Activated CD8-positive, alpha-beta T cell treated with anti-CD3 and anti-CD28 coated beads for 36 hours (primary cell): Measurements from ENCODE around the gene AHNAK2. TPM values are rescaled to one million over a fixed set of nuclear protein-coding genes. Genes with fewer than 3 reads are reported as not detected.
"Not testable (repeated sequence)": the region's sequence is repeated elsewhere in the genome, so short reads cannot be mapped to it uniquely, and the experiment has no call there.

ENCODE experiments used
- ATAC-seq: fragments of 200-7000 bp; cut with Tn5 transposase; one replicate; pipeline ENCODE4 v1.10.0; 2021; ENCODE audit warnings: mild to moderate bottlenecking, moderate library complexity
- CTCF ChIA-PET: fragments of 350-600 bp; sonication (Branson Sonifier 250); formaldehyde crosslinking; loops from one replicate; lab custom pipeline; 2021; ENCODE audit warnings: antibody characterized with exemption; lab: Charles Lee
- POLR2A ChIA-PET: fragments of 350-600 bp; sonication (Branson Sonifier 250); formaldehyde crosslinking; loops from one replicate; lab custom pipeline; 2021; ENCODE audit warnings: antibody characterized with exemption; lab: Charles Lee
- DNase-seq: peaks from one replicate; pipeline ENCODE4 v3.0.0-alpha.2; 2020
- H3K27ac Mint-ChIP-seq: one replicate; pipeline ENCODE4 v1.8.0; 2021; ENCODE audit warnings: mild to moderate bottlenecking, mixed read lengths
- H3K27me3 Mint-ChIP-seq: one replicate; pipeline ENCODE4 v1.8.0; 2021; ENCODE audit warnings: mixed read lengths
- H3K36me3 Mint-ChIP-seq: one replicate; pipeline ENCODE4 v1.8.0; 2021; ENCODE audit warnings: low read depth, mixed read lengths
- H3K4me1 Mint-ChIP-seq: one replicate; pipeline ENCODE4 v1.8.0; 2021; ENCODE audit warnings: low read depth, mixed read lengths
- H3K4me3 Mint-ChIP-seq: one replicate; pipeline ENCODE4 v1.8.0; 2021; ENCODE audit warnings: mild to moderate bottlenecking, moderate library complexity, mixed read lengths
- H3K9me3 Mint-ChIP-seq: one replicate; pipeline ENCODE4 v1.8.0; 2021; ENCODE audit warnings: mixed read lengths
- intact Hi-C: fragments of 100-400 bp; cut with micrococcal nuclease; formaldehyde crosslinking; loops from one replicate; pipeline ENCODE4 v1.10.0; 2022
- total RNA-seq, 2 experiments: library from RNA; stranded (reverse); gene quantifications; one replicate each; pipeline ENCODE4 v1.2.3, GENCODE V29; 2021
- TF ChIP-seq, protein P1 (sequence below): fragments of 200-600 bp; IDR thresholded peaks from one replicate; pipeline ENCODE4 v1.8.0; 2022; ENCODE audit warnings: antibody characterized with exemption, mild to moderate bottlenecking

The AHNAK2 gene
- total RNA-seq, 2 experiments from 2014 or later: 0.02 TPM; not detected in 1

DNA sequence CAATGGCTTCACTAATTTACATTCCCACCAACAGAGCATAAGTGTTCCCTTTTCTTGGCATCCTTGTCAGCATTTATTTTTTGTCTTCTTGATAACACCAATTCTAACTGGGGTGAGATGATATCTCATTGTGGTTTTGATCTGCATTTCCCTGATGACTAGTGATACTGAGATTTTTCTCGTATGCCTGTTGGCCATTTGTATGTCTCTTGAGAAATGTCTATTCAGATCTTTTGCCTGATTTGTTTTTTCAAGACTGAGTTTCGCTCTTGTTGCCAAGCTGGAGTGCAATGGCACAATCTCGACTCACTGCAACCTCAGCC is 58.2 kb downstream of the AHNAK2 start:
- Mint-ChIP-seq H3K9me3 (no peaks in the 10 kb centered on the region), H3K27me3 (no peaks in the 10 kb centered on the region), H3K36me3 (no peaks in the 10 kb centered on the region), H3K4me3 (no peak overlapping the region), H3K27ac (no peak overlapping the region), H3K4me1 (no peaks in the 10 kb centered on the region)
- ATAC-seq (no peak), DNase-seq (no peak)
- POLR2A ChIA-PET: no interaction called here
- CTCF ChIA-PET: no interaction called here
- TF ChIP-seq, protein P1, sequence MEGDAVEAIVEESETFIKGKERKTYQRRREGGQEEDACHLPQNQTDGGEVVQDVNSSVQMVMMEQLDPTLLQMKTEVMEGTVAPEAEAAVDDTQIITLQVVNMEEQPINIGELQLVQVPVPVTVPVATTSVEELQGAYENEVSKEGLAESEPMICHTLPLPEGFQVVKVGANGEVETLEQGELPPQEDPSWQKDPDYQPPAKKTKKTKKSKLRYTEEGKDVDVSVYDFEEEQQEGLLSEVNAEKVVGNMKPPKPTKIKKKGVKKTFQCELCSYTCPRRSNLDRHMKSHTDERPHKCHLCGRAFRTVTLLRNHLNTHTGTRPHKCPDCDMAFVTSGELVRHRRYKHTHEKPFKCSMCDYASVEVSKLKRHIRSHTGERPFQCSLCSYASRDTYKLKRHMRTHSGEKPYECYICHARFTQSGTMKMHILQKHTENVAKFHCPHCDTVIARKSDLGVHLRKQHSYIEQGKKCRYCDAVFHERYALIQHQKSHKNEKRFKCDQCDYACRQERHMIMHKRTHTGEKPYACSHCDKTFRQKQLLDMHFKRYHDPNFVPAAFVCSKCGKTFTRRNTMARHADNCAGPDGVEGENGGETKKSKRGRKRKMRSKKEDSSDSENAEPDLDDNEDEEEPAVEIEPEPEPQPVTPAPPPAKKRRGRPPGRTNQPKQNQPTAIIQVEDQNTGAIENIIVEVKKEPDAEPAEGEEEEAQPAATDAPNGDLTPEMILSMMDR: no peak
- intact Hi-C loops: no loop called here

DNA sequence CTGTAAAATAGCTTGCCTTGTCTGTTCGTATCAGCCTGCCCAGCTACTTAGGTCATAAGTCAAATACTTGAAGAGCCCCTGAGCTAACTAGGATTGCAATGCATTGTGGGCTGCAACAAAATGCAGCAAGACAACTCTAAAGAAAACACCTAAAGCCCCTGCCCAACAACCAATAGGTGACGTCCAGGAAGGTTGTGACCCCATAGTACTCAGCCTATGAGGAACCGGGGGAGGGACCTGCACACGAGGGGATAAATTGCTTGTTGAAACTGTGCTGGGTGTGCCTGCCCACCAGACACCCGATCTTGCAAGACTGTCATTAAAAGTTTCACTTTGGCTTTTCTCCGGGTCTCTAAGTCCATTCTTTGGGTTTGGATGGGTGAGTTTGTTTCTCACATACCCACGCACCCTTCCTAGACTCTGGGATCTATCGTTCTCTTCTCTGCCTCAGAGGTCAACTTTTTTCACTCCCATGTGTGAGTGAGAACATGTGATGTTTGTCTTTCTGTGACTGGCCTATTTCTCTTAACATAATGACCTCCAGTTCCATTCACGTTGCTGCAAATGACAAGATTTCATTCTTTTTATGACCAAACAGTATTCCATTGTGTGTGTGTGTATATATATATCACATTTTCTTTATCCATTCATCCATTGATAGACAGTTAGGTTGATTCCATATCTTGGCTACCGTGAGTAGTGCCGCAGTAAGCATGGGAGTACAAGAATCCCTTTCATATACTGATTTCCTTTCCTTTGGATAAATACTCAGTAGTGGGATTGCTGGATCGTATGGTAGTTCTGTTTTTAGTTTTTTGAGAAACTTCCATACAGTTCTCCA is 58.8 kb downstream of the AHNAK2 start:
- intact Hi-C loops, H3K4me1 Mint-ChIP-seq: not testable (repeated sequence)

DNA sequence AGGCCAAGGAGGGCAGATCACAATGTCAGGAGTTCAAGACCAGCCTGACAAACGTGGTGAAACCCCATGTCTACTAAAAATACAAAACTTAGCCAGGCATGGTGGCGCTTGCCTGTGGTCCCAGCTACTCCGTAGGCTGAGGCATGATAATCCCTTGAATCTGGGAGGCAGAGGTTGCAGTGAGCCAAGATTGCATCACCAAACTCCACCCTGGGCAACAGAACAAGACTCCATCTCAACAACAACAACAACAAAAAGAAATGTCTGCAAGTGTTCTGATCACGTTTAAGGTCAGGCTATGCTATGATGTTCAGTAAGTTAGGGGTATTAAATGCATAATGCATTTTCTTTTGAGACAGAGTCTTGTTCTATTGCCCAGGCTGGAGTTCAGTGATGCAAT is 60.2 kb downstream of the AHNAK2 start:
- Mint-ChIP-seq H3K27ac (no peak overlapping the region), H3K9me3 (no peaks in the 10 kb centered on the region), H3K4me3 (no peak overlapping the region), H3K27me3 (peaks cover 4% of the 10 kb centered on the region), H3K36me3 (no peaks in the 10 kb centered on the region), H3K4me1 (no peaks in the 10 kb centered on the region)
- POLR2A ChIA-PET: interaction anchor here (0.6 kb wide), 1 partner anchor 1018 kb away, joined by 3 read pairs; no protein-coding TSS in a partner anchor
- intact Hi-C loops: no loop called here
- DNase-seq (no peak), ATAC-seq (no peak)
- CTCF ChIA-PET: interaction anchor here (1.1 kb wide), 1 partner anchor 128 kb away, joined by 3 read pairs; no protein-coding TSS in a partner anchor
- TF ChIP-seq, protein P1: no peak

More for the DNA sequence above, 58.8 kb downstream of the AHNAK2 start:
- H3K4me3 Mint-ChIP-seq, H3K27ac Mint-ChIP-seq, POLR2A ChIA-PET, H3K36me3 Mint-ChIP-seq, H3K9me3 Mint-ChIP-seq, H3K27me3 Mint-ChIP-seq, DNase-seq, ATAC-seq: not testable (repeated sequence)
- CTCF ChIA-PET: interaction anchor here (1.1 kb wide), 1 partner anchor 126 kb away, joined by 3 read pairs; no protein-coding TSS in a partner anchor

DNA sequence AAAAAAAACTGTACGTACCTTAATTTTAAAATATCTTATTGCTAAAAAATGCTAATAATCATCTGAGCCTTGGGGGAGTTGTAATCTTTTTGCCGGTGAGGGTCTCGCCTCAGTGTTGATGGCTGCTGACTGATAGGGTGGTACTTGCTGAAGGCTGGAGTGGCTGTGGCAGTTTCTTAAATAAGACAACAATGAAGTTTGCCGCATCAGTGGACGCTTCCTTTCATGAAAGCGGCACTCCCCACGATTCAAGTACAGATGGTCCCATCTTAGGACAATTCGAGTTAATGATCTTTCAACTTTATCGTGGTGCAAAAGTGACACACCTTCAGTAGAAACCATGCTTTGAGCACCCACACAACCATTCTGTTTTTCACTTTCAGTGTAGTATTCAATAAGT is 61.1 kb downstream of the AHNAK2 start:
- intact Hi-C loops: no loop called here
- no peaks in the 10 kb centered on the region for H3K36me3 Mint-ChIP-seq
- DNase-seq (no peak), ATAC-seq (no peak)
- peaks cover 4% of the 10 kb centered on the region for H3K27me3 Mint-ChIP-seq
- POLR2A ChIA-PET: interaction anchor here (1.5 kb wide), 1 partner anchor 9 kb away, joined by 3 read pairs; no protein-coding TSS in a partner anchor
- H3K27ac Mint-ChIP-seq: no peak overlapping the region
- no peaks in the 10 kb centered on the region for H3K4me1 Mint-ChIP-seq
- H3K4me3 Mint-ChIP-seq: no peak overlapping the region
- CTCF ChIA-PET: interaction anchor here (0.8 to 1.5 kb wide), 2 partner anchors 20 to 126 kb away, joined by 4 read pairs; no protein-coding TSS in a partner anchor
- H3K9me3 Mint-ChIP-seq: peaks cover 1% of the 10 kb centered on the region
- TF ChIP-seq, protein P1: no peak

DNA sequence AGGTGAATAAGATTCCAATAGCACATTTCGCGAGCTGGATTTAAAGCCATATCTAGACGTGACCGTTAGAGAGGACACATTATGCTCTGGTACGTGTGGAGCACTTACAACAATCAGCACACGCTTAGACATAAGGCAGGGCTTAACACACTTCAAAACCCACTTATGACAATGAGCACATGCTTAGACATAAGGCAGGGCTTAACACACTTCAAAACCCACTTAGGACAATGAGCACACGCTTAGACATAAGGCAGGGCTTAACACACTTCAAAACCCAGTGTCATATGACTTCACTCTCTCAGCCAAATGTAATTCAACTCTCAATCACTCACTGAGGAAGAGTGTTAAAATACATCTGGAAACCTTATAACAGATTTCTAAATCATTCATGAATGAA is 64.7 kb downstream of the AHNAK2 start:
- H3K36me3 Mint-ChIP-seq: peaks cover 6% of the 10 kb centered on the region
- no peak for ATAC-seq
- POLR2A ChIA-PET: no interaction called here
- DNase-seq: no peak
- H3K9me3 Mint-ChIP-seq: peaks cover 9% of the 10 kb centered on the region
- intact Hi-C loops: no loop called here
- H3K4me3 Mint-ChIP-seq: no peak overlapping the region
- H3K4me1 Mint-ChIP-seq: no peaks in the 10 kb centered on the region
- H3K27ac Mint-ChIP-seq: no peak overlapping the region
- CTCF ChIA-PET: interaction anchor here (2.1 kb wide), 1 partner anchor 17 kb away, joined by 4 read pairs; no protein-coding TSS in a partner anchor
- TF ChIP-seq, protein P1: no peak
- peaks cover 17% of the 10 kb centered on the region for H3K27me3 Mint-ChIP-seq
